GM18526 (cell line): ENCODE results near the gene CST9.

Experiments
- POLR2A ChIP-seq: IDR thresholded peaks from 3 replicates; pipeline ENCODE4 v1.6.1; 2011; ENCODE audit not compliant: insufficient read length; ENCODE audit errors: extremely low read depth

The CST9 gene

GRCh38 chr20:23586735-23587525 is 18.8 kb downstream of the CST9 start:
- TF ChIP-seq POLR2A = no peak

DNA sequence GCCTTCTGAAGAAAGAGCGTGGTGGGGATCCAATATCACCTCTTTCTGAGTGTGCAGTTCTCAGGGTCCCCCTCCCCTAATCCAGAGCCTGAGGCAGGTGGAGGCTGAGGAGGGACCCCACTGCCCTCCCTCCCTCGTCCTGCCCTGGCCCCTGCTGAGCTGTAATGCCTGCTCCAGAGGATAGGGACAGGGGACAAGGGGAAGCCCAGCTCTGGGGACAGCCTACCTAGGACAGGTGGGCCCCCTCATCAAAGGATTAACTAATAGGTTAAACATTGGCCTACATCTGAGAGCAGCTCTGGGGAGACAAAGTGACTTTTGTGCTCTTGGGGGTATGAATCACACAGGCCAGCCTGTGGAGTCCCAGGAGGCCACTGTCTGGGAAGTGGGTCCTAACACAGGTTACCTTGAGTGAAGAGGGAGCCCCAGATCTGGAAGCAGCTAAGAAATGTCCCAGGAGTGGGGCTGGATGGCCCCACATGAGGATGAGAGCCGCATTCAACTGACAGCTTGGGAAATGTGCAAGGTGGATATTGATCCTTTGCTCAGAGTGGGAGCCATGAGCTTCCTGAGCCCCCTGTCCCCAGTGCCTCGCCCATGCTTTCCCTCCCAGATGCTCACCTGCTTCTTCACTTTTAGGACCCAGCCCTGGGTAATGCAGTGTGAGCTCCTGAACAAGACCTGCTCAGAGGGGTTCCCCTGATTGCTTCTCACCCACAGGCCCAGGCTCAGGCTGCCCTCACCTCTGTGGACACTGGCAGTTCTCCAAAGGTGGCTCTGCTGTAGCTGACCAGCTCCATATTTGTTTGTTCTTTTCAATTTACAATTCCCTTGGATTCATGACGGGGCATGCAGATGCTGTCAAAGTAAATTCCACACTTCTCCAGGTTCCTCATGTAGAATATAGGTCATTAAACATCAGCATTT is 19.6 kb downstream of the CST9 start:
- TF ChIP-seq POLR2A = no peak

DNA sequence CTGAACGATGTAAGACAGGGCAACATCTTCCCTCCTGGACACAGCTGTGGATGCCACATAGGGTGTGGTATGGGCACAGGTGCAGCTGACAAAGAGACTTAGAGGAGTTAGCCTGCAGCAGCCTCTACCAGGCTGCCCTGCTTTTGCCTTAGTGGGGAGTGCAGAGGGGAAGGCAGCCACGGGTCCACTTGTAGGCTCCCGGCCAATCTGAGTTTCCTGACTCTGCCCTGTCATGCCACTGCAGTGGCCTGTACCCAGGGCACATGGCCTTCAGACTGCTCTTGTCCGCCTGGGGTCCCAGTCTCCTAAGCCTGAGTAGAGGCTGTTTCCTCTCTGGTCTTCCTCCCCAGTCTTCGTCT is 20.3 kb downstream of the CST9 start:
- no peak for TF ChIP-seq POLR2A

- TF ChIP-seq POLR2A = no peak
Measured at GRCh38 chr20:23584434-23585199, 21.1 kb downstream of the CST9 start.

GRCh38 chr20:23583526-23583925 is 22.2 kb downstream of the CST9 start:
- TF ChIP-seq POLR2A = no peak

DNA sequence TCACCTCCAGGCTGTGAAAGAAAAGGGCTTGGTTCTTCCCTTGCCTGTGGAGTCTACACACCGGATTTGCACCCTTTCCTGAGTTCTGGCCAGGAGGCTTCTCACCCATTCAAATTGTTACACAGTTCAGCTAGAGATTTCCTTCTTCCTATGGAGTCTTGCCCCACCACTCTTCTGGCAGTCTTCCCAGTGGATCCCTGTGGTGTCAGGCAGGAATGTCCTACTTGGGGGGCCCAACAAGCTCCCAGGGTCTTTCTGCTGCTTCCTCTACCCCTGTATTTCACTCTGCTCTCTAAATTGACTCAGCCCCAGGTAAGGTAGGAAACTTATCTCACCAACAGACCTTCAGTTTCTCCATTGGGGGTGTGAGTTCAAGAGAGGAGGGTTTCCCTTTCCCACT is 23.4 kb downstream of the CST9 start:
- no peak for TF ChIP-seq POLR2A

DNA sequence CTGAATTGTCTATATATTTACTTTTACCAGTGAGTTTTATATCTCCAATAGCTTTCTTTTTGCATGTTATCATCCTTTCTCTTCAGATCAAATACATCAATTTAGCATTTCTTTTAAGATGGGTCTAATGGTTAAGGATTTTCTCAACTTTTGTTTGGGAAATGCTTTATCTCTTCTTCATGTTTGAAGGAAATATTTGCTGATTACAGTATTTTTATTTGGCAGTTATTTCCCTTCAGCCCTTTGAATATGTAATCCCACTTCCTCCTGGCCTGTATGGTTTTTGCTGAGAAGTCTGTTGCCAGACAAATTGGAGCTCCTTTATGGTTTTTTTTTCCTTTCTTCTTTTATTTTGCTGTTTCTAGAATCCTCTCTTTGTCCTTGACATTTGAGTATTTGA is 30.7 kb downstream of the CST9 start:
- no peak for TF ChIP-seq POLR2A

- no peak for TF ChIP-seq POLR2A
Measured at GRCh38 chr20:23570178-23570760, 35.4 kb downstream of the CST9 start.

GRCh38 chr20:23569570-23569969 is 36.1 kb downstream of the CST9 start:
- no peak for TF ChIP-seq POLR2A

DNA sequence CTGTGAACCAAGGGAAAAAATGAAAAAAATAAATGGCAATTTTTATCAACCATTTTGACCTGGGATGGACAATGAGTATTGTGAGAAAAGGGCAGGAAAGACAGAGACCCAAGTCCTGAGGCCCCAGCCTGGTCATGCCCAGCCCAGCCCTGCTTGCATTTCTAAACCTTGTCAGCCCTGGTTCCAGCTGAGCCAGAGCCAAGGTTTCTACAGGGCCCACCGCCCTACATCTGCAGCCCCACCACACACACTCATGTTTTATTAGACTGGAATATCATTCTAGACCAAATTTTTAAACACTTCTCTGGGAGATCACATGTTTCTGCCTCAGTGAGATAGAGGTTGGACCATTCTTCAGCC is 36.8 kb downstream of the CST9 start:
- no peak for TF ChIP-seq POLR2A

GRCh38 chr20:23568320-23568970 is 37.3 kb downstream of the CST9 start, which contains the start of gene CST9L:
TSS of gene CST9L (minus strand) at chr20:23568484. CDS start at chr20:23568450, 34 bp downstream.
- no peak for TF ChIP-seq POLR2A

DNA sequence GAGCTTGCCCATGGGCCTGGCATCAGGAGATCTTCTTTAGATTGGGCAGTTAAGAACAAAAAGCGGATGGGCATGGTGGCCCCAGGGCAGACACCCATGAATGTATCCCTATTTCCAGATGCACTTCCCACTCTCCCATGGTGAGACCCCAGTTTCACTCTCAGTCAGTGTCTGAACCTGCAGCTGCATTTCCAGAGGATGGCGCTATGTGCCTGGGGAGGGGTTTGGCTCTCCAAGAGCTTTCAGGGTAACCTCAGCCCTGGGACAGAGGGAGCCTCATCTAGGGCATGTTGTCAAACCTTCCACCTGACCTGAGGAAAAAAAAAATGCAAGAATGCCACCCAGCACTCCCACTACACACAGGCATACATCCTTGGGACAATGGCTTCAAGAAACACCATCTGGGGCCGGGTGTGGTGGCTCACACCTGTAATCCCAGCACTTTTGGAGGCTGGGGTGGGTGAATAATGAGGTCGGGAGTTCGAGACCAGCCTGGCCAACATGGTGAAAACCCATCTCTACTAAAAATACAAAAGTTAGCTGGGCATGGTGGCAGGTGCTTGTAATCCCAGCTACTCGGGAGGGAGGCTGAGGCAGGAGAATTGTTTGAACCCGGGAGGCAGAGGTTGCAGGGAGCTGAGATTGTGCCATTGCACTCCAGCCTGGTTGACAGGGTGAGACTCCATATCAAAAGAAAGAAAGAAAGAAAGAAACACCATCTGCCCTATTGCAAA is 39.4 kb downstream of the CST9 start:
- TF ChIP-seq POLR2A = no peak

DNA sequence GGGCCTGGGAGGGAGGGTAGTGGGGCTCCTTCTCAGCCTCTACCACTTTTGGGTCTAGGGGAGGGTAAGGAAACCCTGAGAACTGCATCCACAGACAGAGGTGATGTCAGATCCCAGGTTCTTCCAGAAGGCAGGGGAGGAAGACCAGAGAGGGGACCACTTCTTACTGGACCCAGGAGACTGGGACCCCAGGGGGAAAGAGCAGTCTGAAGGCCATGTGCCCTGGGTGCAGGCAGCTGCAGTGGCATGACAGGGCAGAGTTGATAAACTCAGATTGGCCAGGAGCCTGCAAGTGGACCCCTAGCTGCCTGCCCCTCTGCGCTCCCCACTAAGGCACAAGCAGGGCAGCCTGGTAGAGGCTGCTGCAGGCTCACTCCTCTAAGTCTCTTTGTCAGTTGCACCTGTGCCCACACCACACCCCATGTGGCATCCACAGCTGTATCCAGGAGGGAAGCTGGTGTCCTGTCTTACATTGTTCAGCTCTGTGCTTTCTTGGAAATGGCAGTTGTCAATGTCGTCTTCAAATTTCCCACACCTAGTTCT is 40.1 kb downstream of the CST9 start:
- no peak for TF ChIP-seq POLR2A

GRCh38 chr20:23564927-23565326 is 40.8 kb downstream of the CST9 start:
- no peak for TF ChIP-seq POLR2A

DNA sequence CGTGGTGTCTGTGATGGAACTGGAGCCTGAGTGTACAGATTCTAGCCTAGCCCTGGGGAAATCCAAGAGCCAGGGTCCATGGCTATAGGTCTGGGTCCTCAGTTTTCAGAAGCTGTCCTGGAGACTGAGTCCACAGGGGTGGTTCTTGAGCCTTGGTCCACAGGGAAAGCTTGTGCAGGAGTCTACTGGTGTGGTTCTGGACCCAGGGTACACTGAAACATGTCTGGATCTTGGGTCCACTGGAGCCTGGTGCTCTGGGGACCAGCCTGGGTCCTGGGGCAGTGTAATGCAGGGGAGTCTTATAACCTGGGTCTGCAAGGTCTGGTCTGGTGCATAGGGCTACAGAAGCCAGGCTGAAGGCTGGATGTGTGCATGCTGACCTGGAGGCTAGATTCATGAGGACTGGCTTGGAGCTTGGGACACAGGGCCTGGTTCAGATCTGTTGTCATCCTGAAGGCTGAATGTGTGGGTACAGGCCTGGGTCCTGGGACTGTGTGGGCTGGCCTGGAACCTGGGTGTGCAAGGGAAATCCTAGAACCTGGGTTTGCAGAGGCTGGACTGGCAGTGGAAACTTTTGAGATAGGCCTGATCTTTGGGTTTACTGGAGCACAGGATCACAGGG is 42.9 kb downstream of the CST9 start:
- TF ChIP-seq POLR2A = no peak
